Muscle layer of duodenum (tissue), 2 donors: Measurements from ENCODE around the gene NOPCHAP1.

Experiments
- H3K27ac ChIP-seq: one replicate; pipeline ENCODE4 v1.7.0; 2013; ENCODE audit warnings: mild to moderate bottlenecking, low read length
- H3K27me3 ChIP-seq: one replicate; pipeline ENCODE4 v1.7.0; 2013; ENCODE audit warnings: low read depth, mild to moderate bottlenecking, control low read depth, low read length
- H3K36me3 ChIP-seq, 2 donors: one replicate each; pipeline ENCODE4 v1.7.0; 2013; ENCODE audit warnings: low read length in 2 of 2, control low read depth in 1 of 2, mild to moderate bottlenecking in 1 of 2; ENCODE audit not compliant: insufficient read depth in 2 of 2, control insufficient read depth in 1 of 2
- H3K4me1 ChIP-seq, 2 donors: one replicate each; pipeline ENCODE4 v1.7.0; 2013; ENCODE audit warnings: low read length in 2 of 2, mild to moderate bottlenecking in 2 of 2, control low read depth in 1 of 2, moderate library complexity in 1 of 2; ENCODE audit not compliant: insufficient read depth in 2 of 2, control insufficient read depth in 1 of 2
- H3K4me3 ChIP-seq, 2 donors: one replicate each; pipeline ENCODE4 v1.7.0; 2013; ENCODE audit warnings: low read length in 2 of 2, low read depth in 1 of 2, mild to moderate bottlenecking in 1 of 2
- H3K9me3 ChIP-seq, 2 donors: one replicate each; pipeline ENCODE4 v1.7.0; 2013; ENCODE audit warnings: low read length in 2 of 2, control low read depth in 1 of 2, mild to moderate bottlenecking in 1 of 2; ENCODE audit not compliant: control insufficient read depth in 1 of 2
- donor health status: healthy.

The NOPCHAP1 gene

DNA sequence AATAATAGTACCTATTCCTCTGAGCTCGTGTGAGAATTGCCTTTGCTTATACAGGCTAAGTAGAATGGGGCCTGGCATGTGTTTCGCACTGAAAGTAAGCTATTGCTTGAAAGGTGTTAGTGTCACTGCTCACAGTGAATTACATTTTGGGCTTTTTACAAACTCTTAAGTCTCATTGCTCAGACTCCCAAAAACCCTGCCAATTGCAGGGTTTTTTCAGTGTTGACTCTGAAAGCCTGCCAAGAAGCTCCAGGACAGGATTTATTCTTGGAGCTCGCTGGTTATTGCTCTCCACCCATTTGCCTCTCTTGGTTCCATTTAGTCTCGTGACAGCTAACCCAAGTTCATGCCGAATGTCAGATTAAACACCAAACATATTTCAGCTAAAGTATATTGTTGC is 39.8 kb downstream of the NOPCHAP1 start:
- peaks cover 10 to 28% of the 10 kb centered on the region in 2 donors for H3K4me1 ChIP-seq
- H3K4me3 ChIP-seq, result no peak overlapping the region
- peaks cover 0 to 10% of the 10 kb centered on the region in 2 donors for H3K36me3 ChIP-seq
- H3K9me3 ChIP-seq, result no peaks in the 10 kb centered on the region
- no peak overlapping the region for H3K27ac ChIP-seq
- H3K27me3 ChIP-seq, result no peaks in the 10 kb centered on the region

DNA sequence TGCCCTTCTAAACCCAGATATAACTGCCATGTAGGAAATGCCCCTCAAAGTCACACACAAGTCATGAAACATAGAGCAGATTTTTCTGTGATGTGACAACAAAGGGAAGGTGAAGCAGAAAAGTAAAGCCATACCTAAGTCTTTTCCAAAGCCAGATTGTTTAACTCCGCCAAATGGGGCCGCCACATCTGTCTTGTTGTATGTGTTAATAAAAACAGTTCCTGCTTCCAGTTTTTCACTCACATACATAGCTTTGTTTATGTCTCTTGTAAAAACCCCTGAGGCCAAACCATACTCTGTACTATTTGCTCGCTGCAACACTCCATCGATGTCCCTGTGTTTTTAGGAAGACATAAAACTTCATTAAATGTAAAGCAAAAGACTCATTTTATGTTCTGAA is 40.3 kb downstream of the NOPCHAP1 start:
- H3K27ac ChIP-seq, result no peak overlapping the region
- H3K9me3 ChIP-seq, result no peaks in the 10 kb centered on the region
- H3K27me3 ChIP-seq, result no peaks in the 10 kb centered on the region

DNA sequence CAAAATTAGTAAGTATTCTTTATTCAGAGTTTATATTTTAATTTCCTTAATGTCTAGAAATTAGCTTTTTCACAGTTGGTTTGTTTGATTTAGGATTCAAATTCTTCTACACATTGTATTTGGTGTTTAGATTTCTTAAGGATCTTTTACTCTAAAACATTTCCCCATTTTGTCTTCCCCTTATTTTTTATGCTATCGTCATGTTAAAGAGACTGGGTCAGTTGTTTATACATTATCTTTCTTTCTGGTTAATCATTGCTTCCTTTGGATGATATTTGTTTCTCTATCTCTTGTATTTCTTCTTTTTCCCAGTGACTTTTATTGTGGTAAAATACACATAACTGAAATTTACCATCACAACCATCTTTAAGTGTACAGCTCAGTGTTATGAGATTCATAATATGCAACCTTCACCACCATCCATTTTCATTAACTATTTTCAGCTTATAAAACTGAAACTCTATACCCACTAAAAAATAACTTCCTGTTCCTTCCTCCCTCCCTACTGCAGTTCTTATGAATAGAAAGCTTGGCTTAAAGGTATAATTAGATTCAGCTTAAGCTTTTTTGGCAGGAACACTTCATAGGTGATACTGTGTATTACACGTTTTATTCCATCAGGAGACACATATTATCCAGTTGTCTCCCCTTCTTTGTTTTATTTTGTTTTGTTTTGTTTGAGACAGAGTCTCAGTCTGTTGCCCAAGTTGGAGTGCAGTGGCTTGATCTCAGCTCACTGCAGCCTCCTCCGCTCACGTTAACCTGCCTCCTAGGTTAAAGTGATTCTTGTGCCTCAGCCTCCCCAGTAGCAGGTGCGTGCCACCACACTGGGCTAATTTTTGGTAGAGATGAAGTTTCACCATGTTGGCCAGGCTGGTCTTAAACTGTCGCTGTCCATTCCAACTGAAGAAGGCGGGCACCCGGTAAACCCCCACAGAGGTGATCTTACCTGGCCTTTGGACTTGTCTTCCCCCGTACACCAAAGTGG is 45.0 kb downstream of the NOPCHAP1 start:
- Histone ChIP-seq H3K27ac (no peak overlapping the region), H3K36me3 (peaks cover 0 to 10% of the 10 kb centered on the region in 2 donors), H3K27me3 (no peaks in the 10 kb centered on the region), H3K4me1 (peaks cover 4 to 13% of the 10 kb centered on the region in 2 donors), H3K9me3 (no peaks in the 10 kb centered on the region), H3K4me3 (no peak overlapping the region)

More for the DNA sequence above, 40.3 kb downstream of the NOPCHAP1 start:
- peaks cover 10 to 28% of the 10 kb centered on the region in 2 donors for H3K4me1 ChIP-seq
- H3K4me3 ChIP-seq, result no peak overlapping the region
- H3K36me3 ChIP-seq, result peaks cover 0 to 10% of the 10 kb centered on the region in 2 donors

DNA sequence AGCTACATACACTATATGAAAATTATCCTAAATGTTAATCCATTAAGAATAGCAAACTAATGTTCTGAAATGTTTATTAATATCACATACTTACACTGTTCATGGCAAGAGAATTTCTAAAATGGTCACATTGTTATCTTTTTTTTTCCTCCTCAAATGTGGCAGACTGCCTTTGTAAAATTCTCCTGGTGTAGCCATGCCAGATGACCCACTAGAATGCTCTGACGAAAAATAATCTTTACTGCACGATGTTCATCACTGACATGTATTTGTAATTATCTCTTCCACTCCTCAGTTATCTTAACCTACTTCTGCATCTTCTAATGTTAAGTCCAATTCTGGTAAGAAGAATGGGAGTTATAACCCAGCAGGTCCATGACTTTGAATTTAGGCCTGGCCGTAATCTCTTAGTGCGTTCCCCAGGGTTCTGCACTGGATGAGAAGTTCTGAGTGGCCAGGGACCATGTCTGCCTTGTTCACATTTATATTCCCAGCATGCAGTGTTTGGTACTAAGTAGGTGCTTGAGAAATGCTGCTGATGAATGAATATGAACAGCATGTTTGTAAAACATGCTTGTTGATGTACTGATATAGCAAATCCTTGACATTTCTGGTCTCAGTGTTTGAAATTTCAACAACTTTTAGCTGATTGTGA is 46.7 kb downstream of the NOPCHAP1 start:
- Histone ChIP-seq H3K27ac (no peak overlapping the region), H3K36me3 (peaks cover 0 to 10% of the 10 kb centered on the region in 2 donors), H3K4me3 (no peak overlapping the region), H3K27me3 (no peaks in the 10 kb centered on the region), H3K9me3 (no peaks in the 10 kb centered on the region), H3K4me1 (peaks cover 0 to 7% of the 10 kb centered on the region in 2 donors)

DNA sequence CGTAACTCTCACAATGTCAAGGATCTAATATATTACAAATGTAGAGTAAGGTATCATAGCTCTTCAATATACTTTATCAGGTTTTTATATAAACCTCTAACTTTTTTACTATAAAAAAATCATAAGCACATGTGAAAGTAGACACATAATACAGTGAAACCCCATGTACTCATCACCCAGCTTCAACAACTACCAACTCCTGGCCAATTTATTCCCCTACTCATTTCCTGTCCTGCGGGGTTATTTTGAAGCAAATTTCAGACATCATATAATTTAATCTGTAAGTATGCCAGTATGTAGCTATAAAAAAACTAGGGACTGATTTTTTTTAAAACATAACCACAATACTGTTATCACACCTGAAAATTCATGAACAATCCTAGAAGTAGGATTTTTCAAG is 47.7 kb downstream of the NOPCHAP1 start:
- H3K9me3 ChIP-seq, result no peaks in the 10 kb centered on the region
- no peaks in the 10 kb centered on the region for H3K27me3 ChIP-seq
- no peaks in the 10 kb centered on the region for H3K4me1 ChIP-seq
- no peak overlapping the region for H3K27ac ChIP-seq
- H3K36me3 ChIP-seq, result peaks cover 0 to 15% of the 10 kb centered on the region in 2 donors
- no peak overlapping the region for H3K4me3 ChIP-seq
